ENCODE data around the gene ZNF391.
"Not testable (repeated sequence)": the region's sequence is repeated elsewhere in the genome, so short reads cannot be mapped to it uniquely, and the experiment has no call there.

The ZNF391 gene

DNA sequence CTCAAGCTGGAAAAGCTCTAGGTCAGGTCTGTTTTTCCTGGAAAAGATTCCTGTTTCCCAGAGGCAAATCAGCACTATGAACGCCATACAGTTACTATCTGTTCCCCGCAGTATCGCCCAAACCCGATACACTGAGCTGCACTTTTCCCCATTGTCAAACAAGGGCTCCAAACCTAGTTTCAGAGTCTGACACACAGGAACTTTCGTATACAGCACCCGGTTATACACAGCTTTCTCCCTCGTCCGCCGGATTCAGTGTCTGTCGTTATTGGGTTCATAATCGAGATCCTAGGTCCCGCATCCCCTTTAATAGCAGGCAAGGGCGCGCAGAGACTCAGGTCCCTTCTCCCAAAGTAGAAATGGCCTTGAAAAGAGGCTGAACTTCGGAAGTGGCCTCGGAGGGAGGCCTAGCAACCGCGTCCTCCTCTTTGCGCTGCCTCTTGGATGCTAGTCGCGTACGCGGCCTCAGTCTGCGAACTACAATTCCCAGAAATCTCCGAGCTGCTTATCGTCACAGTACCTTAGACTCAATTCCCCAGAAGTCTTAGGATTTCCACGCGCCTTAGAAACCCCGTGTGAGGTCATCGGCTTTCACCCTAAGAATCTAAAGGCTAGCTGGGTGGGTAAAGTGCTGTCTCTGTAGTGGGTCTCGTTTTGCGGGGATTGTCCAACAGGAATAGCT is 34.2 kb downstream of the ZNF391 start:
- H3K4me3 ChIP-seq (ENCODE audit: low read depth, low read length) = no peak overlapping the region
- H3K9me3 ChIP-seq (ENCODE audit: control insufficient read depth, insufficient read depth, low read depth, low read length) = peaks cover 6% of the 10 kb centered on the region; the same call in 1 of the 2 replicates
- H3K36me3 ChIP-seq (ENCODE audit: control insufficient read depth, insufficient read depth, low read length) = no peaks in the 10 kb centered on the region
- H3K9ac ChIP-seq (ENCODE audit: low read length) = no peak overlapping the region
- H3K27me3 ChIP-seq (ENCODE audit: control insufficient read depth, insufficient read depth, low read length) = no peaks in the 10 kb centered on the region
- H3K27ac ChIP-seq (ENCODE audit: low read depth, low read length) = no peak overlapping the region
- no peaks in the 10 kb centered on the region for H3K4me1 ChIP-seq (ENCODE audit: control insufficient read depth, insufficient read depth, low read length)

DNA sequence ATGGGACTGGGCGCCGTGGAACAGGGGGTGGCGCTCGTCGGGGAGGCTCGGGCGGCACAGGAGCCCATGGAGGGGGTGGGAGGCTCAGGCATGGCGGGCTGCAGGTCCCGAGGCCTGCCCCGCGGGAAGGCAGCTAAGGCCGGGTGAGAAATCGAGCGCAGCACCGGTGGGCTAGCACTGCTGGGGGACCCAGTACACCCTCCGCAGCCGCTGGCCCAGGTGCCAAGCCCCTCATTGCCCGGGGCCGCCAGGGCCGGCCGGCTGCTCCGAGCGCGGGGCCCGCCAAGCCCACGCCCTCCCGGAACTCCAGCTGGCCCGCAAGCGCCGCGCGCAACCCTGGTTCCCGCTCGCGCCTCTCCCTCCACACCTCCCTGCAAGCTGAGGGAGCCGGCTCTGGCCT is 36.3 kb downstream of the ZNF391 start:
- H3K27ac ChIP-seq (ENCODE audit: low read depth, low read length); H3K4me3 ChIP-seq (ENCODE audit: low read depth, low read length); H3K9ac ChIP-seq (ENCODE audit: low read length); H3K9me3 ChIP-seq (ENCODE audit: control insufficient read depth, insufficient read depth, low read depth, low read length); H3K4me1 ChIP-seq (ENCODE audit: control insufficient read depth, insufficient read depth, low read length); H3K27me3 ChIP-seq (ENCODE audit: control insufficient read depth, insufficient read depth, low read length); H3K36me3 ChIP-seq (ENCODE audit: control insufficient read depth, insufficient read depth, low read length): not testable (repeated sequence)

DNA sequence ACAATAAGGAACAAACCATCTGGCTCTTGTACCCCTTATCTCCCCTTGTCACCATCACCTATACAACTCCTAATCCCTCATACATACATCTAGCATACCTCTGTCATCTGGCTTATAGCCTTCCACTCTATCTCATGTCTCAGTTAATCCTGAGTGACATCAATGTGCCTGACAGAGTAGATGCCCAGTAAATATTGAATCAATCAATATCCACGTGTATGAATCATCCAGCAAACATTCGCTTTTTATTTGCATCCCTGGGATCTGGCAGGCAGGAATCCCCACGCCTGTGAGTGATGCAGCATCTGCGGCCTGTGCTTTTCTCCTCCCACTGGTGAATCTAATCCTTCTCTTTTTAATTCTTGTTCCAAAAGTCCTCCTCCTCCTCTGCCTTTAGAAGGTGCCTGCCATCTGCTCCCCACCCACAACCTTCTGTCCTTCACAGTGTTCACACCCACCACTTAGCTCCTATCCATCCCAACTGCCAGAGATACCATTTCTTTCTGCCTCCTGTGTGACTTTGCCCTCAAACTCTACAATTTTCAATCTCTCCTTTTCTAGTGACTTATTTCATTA is 37.6 kb downstream of the ZNF391 start:
- no peaks in the 10 kb centered on the region for H3K27me3 ChIP-seq (ENCODE audit: control insufficient read depth, insufficient read depth, low read length)
- H3K36me3 ChIP-seq (ENCODE audit: control insufficient read depth, insufficient read depth, low read length) = no peaks in the 10 kb centered on the region
- peaks cover 10% of the 10 kb centered on the region for H3K9me3 ChIP-seq (ENCODE audit: control insufficient read depth, insufficient read depth, low read depth, low read length)
- H3K4me3 ChIP-seq (ENCODE audit: low read depth, low read length) = no peak overlapping the region
- H3K27ac ChIP-seq (ENCODE audit: low read depth, low read length) = no peak overlapping the region
- H3K4me1 ChIP-seq (ENCODE audit: control insufficient read depth, insufficient read depth, low read length) = no peaks in the 10 kb centered on the region
- H3K9ac ChIP-seq (ENCODE audit: low read length) = no peak overlapping the region

- no peaks in the 10 kb centered on the region for H3K27me3 ChIP-seq (ENCODE audit: control insufficient read depth, insufficient read depth, low read length)
- no peaks in the 10 kb centered on the region for H3K4me1 ChIP-seq (ENCODE audit: control insufficient read depth, insufficient read depth, low read length)
- peaks cover 6% of the 10 kb centered on the region for H3K9me3 ChIP-seq (ENCODE audit: control insufficient read depth, insufficient read depth, low read depth, low read length)
- H3K4me3 ChIP-seq (ENCODE audit: low read depth, low read length) = no peak overlapping the region
- H3K9ac ChIP-seq (ENCODE audit: low read length) = no peak overlapping the region
- H3K27ac ChIP-seq (ENCODE audit: low read depth, low read length) = no peak overlapping the region
- no peaks in the 10 kb centered on the region for H3K36me3 ChIP-seq (ENCODE audit: control insufficient read depth, insufficient read depth, low read length)
These were observed 39.9 kb downstream of the ZNF391 start for GRCh38 chr6:27428502-27428901.

DNA sequence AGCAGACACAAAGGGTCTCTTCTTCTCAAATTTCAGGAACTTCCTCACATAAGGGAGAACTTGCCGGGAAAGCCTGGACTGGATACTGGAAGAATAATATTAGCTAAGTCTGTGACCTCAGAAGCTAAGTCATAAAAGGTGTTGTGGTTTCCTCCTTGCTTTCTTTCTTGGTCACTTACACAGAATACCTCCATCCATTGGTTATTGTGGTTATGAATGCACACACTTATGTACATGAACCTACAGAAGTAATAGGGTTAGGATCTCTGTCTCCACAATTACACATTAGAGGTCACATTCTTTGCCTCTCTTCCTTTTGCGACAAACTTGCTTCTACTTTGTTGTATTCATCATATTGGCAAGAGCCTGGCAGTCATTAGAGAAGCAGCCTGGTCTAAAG is 40.4 kb downstream of the ZNF391 start:
- no peak overlapping the region for H3K27ac ChIP-seq (ENCODE audit: low read depth, low read length)
- no peak overlapping the region for H3K9ac ChIP-seq (ENCODE audit: low read length)
- no peaks in the 10 kb centered on the region for H3K4me1 ChIP-seq (ENCODE audit: control insufficient read depth, insufficient read depth, low read length)
- H3K36me3 ChIP-seq (ENCODE audit: control insufficient read depth, insufficient read depth, low read length) = no peaks in the 10 kb centered on the region
- peaks cover 9% of the 10 kb centered on the region for H3K9me3 ChIP-seq (ENCODE audit: control insufficient read depth, insufficient read depth, low read depth, low read length)
- H3K4me3 ChIP-seq (ENCODE audit: low read depth, low read length) = no peak overlapping the region
- H3K27me3 ChIP-seq (ENCODE audit: control insufficient read depth, insufficient read depth, low read length) = no peaks in the 10 kb centered on the region

DNA sequence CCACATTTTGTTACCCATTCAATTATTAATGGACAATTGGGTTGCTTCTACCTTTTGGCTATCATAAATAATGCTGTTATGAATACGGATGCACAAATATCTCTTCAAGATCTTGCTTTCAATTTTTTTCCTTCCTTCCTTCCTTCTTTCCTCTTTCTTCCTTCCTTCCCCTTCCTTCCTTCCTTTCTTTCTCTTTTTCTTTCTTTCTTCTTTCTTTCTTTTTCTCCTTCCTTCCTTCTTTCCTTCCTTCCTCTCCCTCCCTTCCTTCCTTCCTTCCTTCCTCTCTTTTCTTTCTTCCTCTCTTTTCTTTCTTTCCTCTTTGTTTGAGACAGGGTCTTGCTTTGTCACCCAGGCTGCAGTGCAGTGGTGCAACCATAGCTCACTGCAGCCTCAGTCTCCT is 45.2 kb downstream of the ZNF391 start:
- H3K9me3 ChIP-seq (ENCODE audit: control insufficient read depth, insufficient read depth, low read depth, low read length) = peaks cover 12% of the 10 kb centered on the region
- no peaks in the 10 kb centered on the region for H3K27me3 ChIP-seq (ENCODE audit: control insufficient read depth, insufficient read depth, low read length)
- H3K4me1 ChIP-seq (ENCODE audit: control insufficient read depth, insufficient read depth, low read length) = no peaks in the 10 kb centered on the region
- no peak overlapping the region for H3K4me3 ChIP-seq (ENCODE audit: low read depth, low read length)
- no peak overlapping the region for H3K9ac ChIP-seq (ENCODE audit: low read length)
- H3K27ac ChIP-seq (ENCODE audit: low read depth, low read length) = no peak overlapping the region
- no peaks in the 10 kb centered on the region for H3K36me3 ChIP-seq (ENCODE audit: control insufficient read depth, insufficient read depth, low read length)

DNA sequence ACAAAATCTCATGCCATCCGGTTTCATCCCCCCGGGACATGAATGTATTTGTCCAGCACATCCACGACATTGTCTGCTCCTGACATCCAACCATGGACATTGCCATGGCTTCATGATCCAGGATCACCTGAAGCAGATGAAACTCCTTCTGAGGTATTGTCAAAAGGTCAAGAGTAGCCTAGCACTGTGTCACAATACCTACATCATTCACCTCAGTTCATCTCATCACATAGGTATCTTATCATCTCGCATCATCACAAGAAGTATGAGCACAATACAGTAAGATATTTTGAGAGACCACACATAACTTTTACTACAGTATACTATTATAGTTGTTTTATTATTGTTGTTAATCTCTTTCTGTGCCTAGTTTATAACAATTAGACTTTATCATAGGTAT is 50.8 kb downstream of the ZNF391 start:
- H3K4me3 ChIP-seq (ENCODE audit: low read depth, low read length) = no peak overlapping the region
- no peaks in the 10 kb centered on the region for H3K36me3 ChIP-seq (ENCODE audit: control insufficient read depth, insufficient read depth, low read length)
- H3K9me3 ChIP-seq (ENCODE audit: control insufficient read depth, insufficient read depth, low read depth, low read length) = peaks cover 5% of the 10 kb centered on the region; the same call in 1 of the 2 replicates
- H3K4me1 ChIP-seq (ENCODE audit: control insufficient read depth, insufficient read depth, low read length) = no peaks in the 10 kb centered on the region
- H3K9ac ChIP-seq (ENCODE audit: low read length) = no peak overlapping the region
- H3K27ac ChIP-seq (ENCODE audit: low read depth, low read length) = no peak overlapping the region
- no peaks in the 10 kb centered on the region for H3K27me3 ChIP-seq (ENCODE audit: control insufficient read depth, insufficient read depth, low read length)

DNA sequence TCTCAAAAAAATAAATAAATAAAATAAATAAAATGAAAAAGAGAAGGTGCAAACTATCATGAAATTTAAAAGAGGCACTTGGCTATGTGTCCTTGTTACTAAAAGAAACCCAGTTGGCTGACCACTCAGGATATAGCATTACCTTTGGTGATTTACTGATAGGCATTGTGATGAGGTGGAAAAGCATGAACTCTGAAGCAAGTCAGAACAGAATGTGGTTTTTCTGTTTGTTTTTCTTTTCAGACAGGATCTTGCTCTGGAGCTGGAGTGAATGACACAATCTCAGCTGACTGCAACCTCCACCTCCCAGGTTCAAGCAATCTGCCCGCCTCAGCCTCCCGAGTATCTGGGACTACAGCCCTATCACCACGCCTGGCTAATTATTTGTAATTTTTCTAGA is 52.4 kb downstream of the ZNF391 start:
- H3K36me3 ChIP-seq (ENCODE audit: control insufficient read depth, insufficient read depth, low read length) = no peaks in the 10 kb centered on the region
- no peak overlapping the region for H3K9ac ChIP-seq (ENCODE audit: low read length)
- H3K4me3 ChIP-seq (ENCODE audit: low read depth, low read length) = no peak overlapping the region
- H3K27me3 ChIP-seq (ENCODE audit: control insufficient read depth, insufficient read depth, low read length) = no peaks in the 10 kb centered on the region
- no peak overlapping the region for H3K27ac ChIP-seq (ENCODE audit: low read depth, low read length)
- no peaks in the 10 kb centered on the region for H3K4me1 ChIP-seq (ENCODE audit: control insufficient read depth, insufficient read depth, low read length)
- H3K9me3 ChIP-seq (ENCODE audit: control insufficient read depth, insufficient read depth, low read depth, low read length) = peaks cover 15% of the 10 kb centered on the region

GRCh38 chr6:27442932-27443331 is 54.4 kb downstream of the ZNF391 start:
- Histone ChIP-seq H3K27ac (ENCODE audit: low read depth, low read length) (no peak overlapping the region), H3K9me3 (ENCODE audit: control insufficient read depth, insufficient read depth, low read depth, low read length) (peaks cover 22% of the 10 kb centered on the region), H3K36me3 (ENCODE audit: control insufficient read depth, insufficient read depth, low read length) (no peaks in the 10 kb centered on the region)

GRCh38 chr6:27448456-27448855 is 59.9 kb downstream of the ZNF391 start:
- peaks cover 38% of the 10 kb centered on the region for H3K36me3 ChIP-seq (ENCODE audit: control insufficient read depth, insufficient read depth, low read length)

More at GRCh38 chr6:27442932-27443331, 54.4 kb downstream of the ZNF391 start:
- no peaks in the 10 kb centered on the region for H3K4me1 ChIP-seq (ENCODE audit: control insufficient read depth, insufficient read depth, low read length)
- H3K4me3 ChIP-seq (ENCODE audit: low read depth, low read length) = no peak overlapping the region
- no peak overlapping the region for H3K9ac ChIP-seq (ENCODE audit: low read length)
- H3K27me3 ChIP-seq (ENCODE audit: control insufficient read depth, insufficient read depth, low read length) = no peaks in the 10 kb centered on the region

GRCh38 chr6:27451660-27452390 is 63.3 kb downstream of the ZNF391 start:
- no peak overlapping the region for H3K9ac ChIP-seq (ENCODE audit: low read length)
- peaks cover 86% of the 10 kb centered on the region for H3K9me3 ChIP-seq (ENCODE audit: control insufficient read depth, insufficient read depth, low read depth, low read length)
- no peak overlapping the region for H3K4me3 ChIP-seq (ENCODE audit: low read depth, low read length)
- no peak overlapping the region for H3K27ac ChIP-seq (ENCODE audit: low read depth, low read length)
- no peaks in the 10 kb centered on the region for H3K4me1 ChIP-seq (ENCODE audit: control insufficient read depth, insufficient read depth, low read length)
- no peaks in the 10 kb centered on the region for H3K27me3 ChIP-seq (ENCODE audit: control insufficient read depth, insufficient read depth, low read length)
- H3K36me3 ChIP-seq (ENCODE audit: control insufficient read depth, insufficient read depth, low read length) = peaks cover 71% of the 10 kb centered on the region

More at GRCh38 chr6:27448456-27448855, 59.9 kb downstream of the ZNF391 start:
- Histone ChIP-seq H3K27me3 (ENCODE audit: control insufficient read depth, insufficient read depth, low read length) (no peaks in the 10 kb centered on the region), H3K27ac (ENCODE audit: low read depth, low read length) (no peak overlapping the region), H3K4me1 (ENCODE audit: control insufficient read depth, insufficient read depth, low read length) (no peaks in the 10 kb centered on the region), H3K9me3 (ENCODE audit: control insufficient read depth, insufficient read depth, low read depth, low read length) (peaks cover 71% of the 10 kb centered on the region), H3K4me3 (ENCODE audit: low read depth, low read length) (no peak overlapping the region), H3K9ac (ENCODE audit: low read length) (no peak overlapping the region)

Measured in HUES6 (cell line).